CD4-positive, alpha-beta T cell treated with Interleukin-2 at 100 ng/mL for 4 hours (primary cell): Measurements from ENCODE around the gene E2F2.
A peak's percentile ranks its signal among the peaks of the same experiment; 100 is the strongest.

Source experiments
- DNase-seq: peaks from one replicate; pipeline ENCODE4 v3.0.0-alpha.2; 2020; ENCODE audit warnings: low spot score

The E2F2 gene

DNA sequence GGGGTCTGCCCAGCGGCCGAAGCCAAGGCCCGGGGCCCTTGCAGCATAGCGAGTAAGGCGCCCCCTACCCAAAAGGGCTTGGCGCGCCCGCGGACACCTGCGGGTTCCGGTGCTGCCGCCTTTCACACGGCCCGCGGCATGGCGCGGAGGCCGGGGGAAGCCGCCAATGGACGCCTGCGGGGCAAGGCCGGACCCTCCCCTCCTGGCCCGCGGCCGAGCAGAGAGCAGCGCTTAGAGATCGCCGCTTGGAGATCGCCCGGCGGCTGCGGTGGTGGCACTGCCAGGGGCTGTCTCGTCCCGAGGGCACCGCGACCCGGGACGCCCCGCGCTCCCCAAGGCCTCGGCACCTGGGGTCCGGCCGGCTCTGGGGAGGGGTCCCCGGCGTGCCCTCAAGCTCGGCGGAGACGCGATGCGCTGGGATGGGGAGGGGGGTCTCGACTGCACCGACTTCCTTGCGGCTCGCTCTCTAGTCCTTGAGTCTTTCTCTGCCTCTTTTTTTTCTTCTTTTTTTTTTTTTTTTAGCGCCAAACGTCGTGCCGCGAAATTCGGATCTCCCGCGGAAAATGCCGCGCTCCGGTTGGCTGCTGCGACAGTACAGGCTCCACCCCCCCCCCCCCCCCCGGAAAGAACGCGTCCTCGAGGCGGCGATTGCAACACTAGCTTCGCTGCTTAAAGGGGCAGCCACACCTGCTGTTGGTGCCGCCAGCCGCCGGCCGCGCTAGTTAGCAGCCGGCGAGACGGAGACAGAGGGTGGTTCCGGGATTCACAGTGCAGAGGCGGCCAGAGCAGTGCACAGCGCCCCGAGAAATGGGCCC, at the start of gene E2F2:
E2F2 (minus strand) TSS at position 487 of the 815 bp plus-strand sequence; CDS start at position 47, 440 bp downstream.
- peak; percentile 86 for DNase-seq

DNA sequence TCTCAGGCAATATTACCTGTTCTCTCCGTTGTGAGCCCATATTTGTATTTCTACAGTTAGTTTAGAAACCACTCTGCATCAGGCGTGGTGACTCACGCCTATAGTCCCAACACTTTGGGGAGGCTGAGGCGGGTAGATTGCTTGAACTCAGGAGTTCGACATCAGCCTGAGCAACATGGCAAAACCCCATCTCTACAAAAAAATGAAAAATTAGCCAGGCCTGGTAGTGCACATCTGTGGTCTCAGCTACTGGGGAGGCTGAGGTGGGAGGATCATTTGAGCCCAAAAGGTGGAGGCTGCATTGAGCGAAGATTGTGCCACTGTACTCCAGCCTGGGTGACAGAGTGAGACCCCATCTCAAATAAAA, 47.9 kb upstream of the E2F2 start:
- no peak for DNase-seq

- no peak for DNase-seq
Observed at GRCh38 chr1:23578311-23578996, 47.4 kb upstream of the E2F2 start.

- no peak for DNase-seq
Observed at GRCh38 chr1:23577056-23578004, 46.3 kb upstream of the E2F2 start.

DNA sequence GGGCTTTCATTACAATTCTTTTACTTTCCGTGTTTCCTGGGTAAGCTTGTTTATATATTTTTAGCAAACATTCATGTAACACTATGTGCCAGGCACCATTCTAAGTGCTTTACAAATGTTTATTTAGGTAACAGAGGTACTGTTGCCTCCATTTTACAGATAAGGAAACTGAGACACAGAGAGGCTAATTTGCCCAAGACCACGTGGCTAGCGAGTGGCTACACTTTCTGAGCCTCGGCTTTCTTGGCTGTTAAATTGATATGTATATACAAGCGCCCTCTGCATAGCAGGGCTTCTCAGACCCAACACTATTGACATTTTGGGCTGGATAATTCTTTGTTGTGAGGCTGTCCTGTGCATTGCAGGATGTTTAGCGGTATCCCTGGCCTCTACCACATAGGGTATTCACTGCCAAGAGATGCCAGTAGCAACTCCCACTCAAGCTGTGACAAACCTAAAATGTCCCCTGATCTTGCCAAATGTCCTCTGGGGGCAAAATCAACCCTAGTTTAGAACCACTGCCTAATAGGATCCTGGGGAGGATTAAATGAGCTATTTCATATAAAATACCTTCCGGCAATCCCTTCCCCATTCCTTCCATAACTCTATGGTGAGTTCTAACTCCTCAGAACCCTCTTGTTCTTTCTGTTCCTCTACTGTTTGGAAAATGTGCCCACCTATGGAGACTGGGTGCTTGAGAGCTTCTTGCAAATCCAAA, 45.5 kb upstream of the E2F2 start:
- DNase-seq, result no peak

- no peak for DNase-seq
Observed at GRCh38 chr1:23575226-23575810, 44.3 kb upstream of the E2F2 start.

DNA sequence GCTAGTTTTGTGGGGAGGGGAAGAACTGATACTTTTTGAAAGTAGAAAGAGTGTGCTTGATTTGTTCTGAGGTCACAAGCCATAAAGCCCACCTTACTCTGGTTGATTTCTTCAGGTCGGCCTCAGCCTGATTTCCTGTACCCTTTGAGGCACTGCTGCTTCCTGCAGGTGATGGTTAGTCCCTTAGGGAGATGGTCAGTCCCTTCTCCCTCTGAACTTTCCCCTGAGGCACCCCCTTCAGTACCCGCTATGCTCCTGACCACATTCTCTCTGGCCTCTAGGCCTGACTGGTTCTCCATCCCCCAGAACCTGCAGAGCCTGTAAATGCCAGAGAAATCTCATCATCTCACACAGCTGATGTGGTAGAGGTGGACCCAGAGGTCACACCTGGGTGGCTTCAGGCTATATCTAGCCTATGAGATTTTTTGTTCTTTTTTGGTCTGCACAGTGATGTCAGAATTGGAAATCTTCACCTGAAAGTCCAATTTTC, 43.3 kb upstream of the E2F2 start:
- no peak for DNase-seq

DNA sequence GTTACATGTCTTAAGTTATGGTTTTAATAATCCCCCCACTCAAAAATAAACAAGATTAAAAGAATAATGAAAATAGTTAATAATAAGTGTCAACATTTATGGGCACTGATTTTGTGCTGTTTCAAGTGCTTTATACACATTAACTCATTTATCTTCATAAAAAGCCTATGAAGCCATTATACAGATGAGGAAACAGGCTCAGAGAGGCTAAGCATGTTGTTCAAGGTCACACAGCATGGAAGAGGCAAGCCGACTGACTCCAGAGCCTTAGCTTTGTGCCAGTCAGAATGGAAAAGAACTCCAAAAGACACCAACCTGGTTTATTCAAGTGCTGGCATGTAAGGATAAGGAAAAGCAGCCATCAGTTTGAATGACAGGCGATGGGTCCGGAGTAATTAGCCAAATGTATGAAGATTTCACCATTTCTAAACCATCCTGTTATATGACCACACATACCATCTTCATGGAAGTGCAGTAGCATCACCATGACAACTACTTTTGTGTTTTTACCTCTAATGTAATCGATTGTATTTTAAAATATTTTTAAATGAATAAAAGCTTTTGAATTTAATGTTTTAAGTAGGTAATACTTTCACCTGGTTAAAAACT, 42.6 kb upstream of the E2F2 start:
- DNase-seq, result no peak

DNA sequence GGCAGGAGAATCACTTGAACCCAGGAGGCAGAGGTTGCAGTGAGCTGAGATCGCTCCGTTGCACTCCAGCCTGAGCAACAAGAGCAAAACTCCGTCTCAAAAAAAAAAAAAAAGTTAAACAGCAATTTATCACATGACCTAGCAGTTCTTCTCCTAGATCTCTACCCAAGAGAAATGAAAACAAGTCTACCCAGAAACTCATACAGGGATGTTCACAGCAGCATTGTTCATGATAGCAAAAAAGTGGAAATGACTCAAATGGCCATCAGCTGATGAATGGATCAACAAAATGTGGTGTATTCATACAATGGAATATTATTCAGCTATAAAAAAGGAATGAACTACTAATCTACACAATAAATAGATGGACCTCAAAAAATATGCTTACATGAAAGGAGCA, 40.4 kb upstream of the E2F2 start:
- no peak for DNase-seq

DNA sequence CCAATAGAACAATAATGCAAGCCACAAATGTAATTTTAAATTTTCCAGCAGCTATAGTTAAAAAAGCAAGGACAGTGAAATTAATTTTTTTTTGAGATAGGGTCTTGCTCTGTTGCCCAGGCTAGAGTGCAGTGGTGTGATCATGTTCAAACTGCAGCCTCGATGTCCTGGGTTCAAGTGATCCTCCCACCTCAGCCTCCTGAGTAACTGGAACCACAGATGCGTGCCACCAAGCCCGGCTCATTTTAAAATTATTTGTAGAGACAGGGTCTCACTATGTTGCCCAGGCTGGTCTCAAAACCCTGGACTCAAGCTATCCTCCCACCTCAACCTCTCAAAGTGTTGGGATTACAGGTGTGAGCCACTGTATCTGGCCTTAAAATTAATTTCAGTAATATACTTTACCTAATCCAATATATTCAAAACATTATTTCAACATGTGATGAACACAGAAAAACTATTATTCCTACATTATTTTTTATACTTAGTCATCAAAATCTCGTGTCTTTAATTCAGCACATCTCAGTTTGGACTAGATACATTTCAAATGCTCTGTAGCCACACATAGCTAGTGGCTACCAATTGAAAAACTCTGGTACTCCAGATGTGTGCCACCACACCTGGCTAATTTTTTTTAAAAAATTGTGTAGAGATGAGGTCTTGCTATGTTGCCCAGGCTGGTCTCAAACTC, 39.1 kb upstream of the E2F2 start:
- DNase-seq, result no peak

DNA sequence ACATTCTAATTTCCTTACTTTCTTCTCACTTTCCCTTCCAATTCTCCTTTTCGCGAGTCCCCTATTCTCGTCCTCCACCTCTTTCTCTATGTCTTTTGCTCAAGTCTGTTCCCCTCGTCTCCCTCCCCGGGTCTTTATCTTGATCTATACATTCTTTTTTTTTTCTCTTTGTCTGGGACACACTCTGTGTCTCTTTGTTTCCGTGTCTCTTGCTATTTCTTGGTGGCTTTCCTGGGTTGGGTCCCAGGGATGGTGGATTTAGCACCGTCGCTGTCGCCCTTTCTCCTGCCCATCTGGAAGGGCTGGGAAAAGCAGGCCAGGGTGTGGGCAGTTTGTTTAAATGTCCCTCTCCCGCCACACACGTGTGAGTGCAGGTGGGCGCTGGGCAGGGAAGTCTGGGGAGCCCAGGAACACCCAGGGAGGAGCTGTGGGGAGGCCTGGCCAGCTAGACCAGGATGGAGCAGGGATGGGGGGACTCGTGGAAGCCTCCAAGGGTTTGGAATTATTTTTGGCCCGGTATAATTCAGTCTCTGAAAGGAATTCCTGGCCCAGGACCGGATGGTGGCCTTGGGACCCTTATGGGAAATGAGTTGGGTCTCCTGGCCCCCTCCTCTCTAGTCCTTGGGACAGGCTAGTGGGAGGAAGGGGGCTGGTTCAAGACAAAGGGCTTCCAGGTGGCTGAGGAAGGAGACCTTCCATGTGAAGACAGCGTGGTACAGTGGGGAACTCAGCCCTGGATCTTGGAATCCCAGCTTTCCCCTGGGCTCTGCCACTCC, 37.8 kb upstream of the E2F2 start:
- no peak for DNase-seq

GRCh38 chr1:23567996-23568607, 37.1 kb upstream of the E2F2 start:
- no peak for DNase-seq

- DNase-seq, result no peak
Observed at GRCh38 chr1:23567629-23567995, 36.6 kb upstream of the E2F2 start.

- DNase-seq, result no peak
Observed at GRCh38 chr1:23566304-23566703, 35.3 kb upstream of the E2F2 start.

DNA sequence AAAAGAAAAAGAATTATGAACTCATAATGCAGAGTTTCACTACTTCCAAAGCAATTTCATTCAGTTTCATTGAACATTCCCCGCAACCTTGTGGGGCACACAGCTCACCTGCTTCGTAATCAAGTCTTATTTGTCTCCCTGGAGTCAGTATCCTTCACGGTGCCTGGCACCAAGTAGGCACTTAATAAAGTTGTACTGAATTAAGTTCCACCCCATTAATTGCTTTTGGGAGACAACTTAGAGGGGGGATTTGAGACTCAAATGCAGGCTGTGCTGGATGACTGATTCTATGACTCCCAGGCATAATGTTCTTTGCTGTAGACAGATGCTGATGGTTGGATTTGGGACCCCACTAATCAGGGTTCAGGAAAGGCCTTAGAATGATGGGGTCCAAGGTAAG, 34.7 kb upstream of the E2F2 start:
- DNase-seq, result no peak

DNA sequence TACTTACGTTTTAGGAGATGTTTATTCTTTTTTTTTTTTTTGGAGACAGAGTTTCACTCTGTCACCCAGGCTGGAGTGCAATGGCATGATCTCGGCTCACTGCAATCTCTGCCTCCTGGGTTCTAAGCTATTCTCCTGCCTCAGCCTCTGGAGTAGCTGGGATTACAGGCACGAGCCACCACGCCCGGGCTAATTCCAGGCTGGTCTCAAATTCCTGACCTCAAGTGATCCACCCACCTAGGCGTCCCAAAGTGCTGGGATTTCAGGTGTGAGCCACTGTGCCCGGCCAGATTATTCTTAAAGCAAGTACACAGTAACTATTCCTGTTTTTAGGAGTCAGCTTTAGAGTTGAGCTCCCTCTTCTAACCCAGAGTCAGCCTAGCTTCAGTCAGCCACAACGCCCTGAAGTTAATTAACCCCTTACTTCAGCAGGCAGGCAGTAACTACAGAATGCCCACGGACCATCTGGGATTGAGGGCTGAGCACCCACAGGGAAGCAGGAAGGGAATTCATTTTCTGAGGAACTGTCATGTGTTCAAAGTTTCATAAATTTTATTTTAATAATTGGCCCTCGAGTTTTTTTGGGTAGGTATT, 33.6 kb upstream of the E2F2 start:
- no peak for DNase-seq

DNA sequence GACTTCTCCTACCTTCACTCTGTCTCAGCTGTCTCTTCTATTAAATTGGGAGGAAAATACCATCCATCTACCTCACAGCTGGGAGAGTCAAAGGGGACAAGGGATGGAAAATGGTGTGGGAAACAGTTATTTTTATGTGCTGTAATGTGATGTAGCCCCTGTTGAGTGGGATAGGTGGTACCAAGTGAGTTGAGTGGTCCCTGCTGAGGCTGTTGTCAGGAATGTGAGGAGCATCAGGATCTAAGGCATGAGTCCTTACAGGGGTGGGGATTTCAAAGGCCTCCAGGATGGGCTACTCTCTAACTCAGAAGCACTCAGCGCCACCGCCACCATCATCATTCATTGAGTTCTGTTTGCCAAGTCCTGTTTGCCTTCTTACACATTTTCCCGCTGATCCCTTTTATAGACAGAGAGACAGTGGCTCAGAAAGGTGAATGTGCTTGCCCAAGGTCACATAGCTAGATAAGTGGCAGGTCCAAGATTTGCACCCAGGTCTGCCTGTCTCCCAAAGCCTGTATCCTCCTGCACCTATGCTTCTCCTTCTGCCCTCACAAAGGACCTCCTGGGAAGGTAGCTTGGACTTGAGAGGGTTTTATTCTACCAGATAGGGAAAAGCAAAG, 32.8 kb upstream of the E2F2 start:
- no peak for DNase-seq

GRCh38 chr1:23563003-23563402, 32.0 kb upstream of the E2F2 start:
- DNase-seq, result no peak
